Endometrium (tissue), 2 donors: ENCODE results near the gene KLF14.
A peak's percentile ranks its signal among the peaks of the same experiment; 100 is the strongest.
"Not testable (repeated sequence)": the region's sequence is repeated elsewhere in the genome, so short reads cannot be mapped to it uniquely, and the experiment has no call there.

Source experiments
- FAIRE-seq: peaks from 2 replicates; lab custom pipeline; 2012; peaks lifted over from hg19 to GRCh38; lab: Jason Lieb, UNC
- donor health status: control.
- donor health status: control.

Gene KLF14

DNA sequence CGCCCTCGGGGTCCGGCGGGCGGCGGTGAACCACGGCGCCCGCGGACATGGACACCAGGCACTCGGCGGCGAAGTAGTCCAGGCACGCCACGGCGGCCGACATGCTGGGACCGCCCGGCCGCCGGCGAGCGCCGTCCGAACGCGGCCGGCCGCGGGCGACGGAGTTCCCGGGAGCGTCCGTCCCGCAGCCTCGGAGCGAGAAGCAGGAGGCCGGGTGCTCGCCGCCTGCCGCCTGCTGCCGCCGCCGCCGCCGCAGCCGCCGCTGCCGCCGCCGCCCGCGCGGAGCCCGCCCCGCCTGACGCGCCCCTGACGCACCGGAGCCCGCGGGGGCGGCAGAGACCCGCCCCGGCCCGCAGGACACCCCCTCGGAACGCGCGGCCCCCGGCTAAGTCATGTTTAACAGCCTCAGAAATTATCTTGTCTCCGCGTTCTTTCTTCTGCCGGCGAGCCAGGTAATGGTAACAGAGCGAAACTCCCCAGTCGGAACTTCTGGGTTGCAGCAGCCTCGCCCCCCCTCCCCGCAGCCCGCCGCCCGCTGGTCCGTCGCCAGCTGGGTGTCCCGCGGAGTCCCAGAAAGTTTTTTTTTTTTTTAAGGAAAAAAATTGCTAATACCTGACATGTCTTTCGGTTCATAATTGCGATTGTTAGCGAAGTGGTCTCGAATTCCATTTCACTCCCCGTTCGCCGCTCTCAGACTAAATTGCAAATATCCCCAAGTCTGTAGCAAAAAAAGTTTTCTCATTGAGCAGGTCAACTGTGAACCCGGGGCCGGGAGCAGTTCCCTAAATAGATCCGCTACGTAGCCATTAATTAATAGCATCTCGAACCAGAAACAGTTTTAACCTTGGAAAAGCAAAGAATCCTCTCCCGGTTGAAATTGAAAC, at the start of gene KLF14:
TSS of gene KLF14 (minus strand) at position 277 of the 884 bp plus-strand sequence. CDS start at position 103, 174 bp downstream.
- FAIRE-seq: no peak

DNA sequence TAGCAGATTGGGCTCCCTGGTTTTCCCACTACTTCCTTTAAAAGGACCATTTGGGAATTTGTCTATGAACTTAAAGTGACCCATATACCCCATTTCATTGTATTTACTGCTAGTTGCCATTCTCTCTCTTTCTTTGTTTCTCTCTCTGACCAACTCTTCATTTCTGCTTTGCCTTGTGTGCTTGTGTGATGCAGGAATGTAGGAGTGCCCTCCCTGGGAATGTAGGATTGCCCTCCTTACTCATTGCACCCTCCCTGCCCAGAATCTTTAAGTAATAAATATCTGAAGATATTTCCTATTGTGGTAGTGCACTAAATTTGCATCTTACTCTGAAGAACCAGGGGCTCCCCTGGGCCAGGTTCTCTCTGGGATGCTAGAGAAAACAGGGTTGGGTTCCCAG, 47.3 kb upstream of the KLF14 start:
- FAIRE-seq: no peak

DNA sequence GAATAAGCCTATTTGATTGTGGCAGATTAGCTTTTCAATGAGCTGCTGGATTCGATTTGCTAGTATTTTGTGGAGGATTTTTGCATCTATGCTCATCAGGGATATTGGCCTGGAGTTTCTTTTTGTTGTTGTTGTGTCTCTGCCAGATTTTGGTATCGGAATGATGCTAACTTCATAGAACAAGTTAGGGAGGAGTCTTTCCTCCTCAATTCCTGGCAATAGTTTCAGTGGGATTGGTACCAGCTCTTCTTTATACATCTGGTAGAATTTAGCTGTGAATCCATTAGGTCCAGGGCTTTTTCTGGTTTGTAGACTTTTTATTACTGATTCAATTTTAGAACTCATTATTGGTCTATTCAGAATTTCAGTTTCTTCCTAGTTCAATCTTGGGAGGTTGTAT, 43.4 kb upstream of the KLF14 start:
- FAIRE-seq: peak; percentile 46

DNA sequence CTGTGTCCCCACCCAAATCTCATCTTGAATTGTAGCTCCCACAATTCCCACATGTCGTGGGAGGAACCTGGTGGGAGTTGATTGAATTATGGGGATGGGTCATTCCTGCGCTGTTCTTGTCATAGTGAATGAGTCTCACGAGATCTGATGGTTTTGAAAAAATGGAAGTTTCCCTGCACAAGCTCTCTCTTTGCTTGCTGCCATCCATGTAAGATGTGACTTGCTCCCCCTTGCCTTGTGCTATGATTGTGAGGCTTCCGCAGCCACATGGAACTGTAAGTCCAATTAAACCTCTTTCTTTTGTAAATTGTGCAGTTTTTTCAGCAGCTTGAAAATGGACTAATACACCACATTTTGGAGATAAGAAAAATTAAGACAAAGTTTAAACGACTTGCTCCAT, 38.4 kb upstream of the KLF14 start:
- not testable (repeated sequence) for FAIRE-seq

DNA sequence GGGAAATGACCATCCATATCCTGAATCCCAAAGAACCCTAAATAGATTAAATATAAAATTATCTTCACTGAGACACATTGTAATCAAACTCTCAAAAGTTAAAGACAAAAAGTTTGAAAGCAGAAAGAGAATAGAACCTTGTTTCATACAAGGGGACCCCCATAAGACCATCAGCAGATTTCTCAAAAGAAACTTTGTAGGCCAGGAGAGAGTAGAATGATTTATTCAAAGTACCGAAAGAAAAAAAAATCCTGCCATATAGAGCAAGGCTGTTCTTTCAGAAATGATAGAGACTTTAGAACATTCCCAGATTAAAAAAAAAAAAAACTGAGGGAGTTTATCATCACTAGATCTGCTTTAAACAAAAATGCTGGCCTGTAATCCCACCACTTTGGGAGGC, 34.8 kb upstream of the KLF14 start:
- no peak for FAIRE-seq

DNA sequence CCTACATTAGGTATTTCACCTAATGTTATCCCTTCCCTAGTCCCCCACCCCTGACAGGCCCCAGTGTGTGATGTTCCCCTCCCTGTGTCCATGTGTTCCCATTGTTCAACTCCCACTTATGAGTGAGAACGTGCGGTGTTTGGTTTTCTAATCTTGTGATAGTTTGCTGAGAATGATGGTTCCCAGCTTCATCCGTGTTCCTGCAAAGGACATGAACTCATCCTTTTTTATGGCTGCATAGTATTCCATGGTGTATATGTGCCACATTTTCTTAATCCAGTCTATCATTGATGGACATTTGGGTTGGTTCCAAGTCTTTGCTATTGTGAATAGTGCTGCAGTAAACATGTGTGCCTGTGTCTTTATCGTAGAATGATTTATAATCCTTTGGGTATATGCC, 30.6 kb upstream of the KLF14 start:
- not testable (repeated sequence) for FAIRE-seq

DNA sequence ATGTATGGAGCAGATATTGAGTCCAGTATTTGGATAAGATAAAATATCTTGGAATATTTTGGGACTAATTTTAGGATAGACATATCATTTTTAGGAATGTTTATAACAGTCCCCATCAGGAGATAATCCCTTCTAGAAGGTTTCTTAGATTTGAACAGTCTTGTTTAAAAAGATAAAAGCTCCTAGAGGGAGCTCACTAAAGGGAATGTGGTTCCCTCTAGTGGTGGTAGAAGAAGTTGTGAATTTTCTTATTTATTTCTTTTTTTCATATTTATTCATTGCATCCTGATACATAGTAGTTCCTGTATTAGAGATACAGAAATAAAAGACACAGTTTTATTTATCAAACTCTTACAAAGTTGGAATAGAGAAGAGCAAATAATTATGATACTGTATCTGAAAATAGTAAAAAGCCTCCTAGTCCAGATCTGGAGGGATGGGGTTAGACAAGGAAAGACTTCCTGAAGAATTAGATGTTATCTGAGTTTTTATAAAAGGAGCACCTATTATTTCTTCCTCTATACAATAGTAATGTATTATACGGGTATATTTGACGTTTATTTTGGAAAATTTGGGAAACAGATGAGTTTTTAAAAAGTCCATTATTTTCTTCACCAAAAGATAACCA, 24.5 kb upstream of the KLF14 start:
- FAIRE-seq: peak; percentile 97

DNA sequence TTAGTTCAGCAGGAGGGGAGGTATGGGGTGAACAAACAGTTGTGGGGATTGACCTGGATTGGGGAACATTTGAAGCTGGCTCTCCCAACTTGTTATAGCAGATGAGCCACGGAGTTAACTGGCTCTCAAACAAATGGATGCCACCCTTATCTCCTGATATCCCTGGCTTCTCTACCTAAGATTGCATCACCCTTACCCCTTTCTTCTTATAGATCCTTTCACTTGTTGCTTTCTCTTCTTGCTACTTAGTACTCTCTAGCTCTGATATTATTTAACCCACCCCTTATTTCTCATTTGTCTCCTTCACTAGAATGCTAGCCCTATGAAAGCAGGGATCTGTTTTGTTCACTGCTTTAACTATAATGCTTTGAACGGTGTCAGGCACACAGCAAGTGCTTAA, 22.3 kb upstream of the KLF14 start:
- FAIRE-seq: no peak

DNA sequence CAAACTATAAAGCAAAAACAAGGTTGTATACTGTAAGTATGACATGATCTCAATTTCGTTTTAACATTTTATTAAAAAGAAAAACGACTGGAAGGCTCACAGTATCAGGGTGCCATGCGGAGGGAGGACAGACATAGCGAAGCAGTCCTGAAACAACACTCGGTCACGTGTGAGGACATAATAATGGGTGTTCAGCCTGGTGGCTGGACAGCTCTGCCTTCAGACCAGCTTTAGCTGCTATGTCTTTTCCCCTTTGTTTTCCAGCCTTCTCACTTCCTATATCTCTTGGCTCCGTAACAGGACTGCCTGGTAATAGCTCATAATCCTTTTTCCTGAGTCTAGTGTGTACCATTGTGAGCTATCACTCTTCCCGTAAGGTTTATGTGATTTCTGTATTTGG, 18.4 kb upstream of the KLF14 start:
- FAIRE-seq: no peak

DNA sequence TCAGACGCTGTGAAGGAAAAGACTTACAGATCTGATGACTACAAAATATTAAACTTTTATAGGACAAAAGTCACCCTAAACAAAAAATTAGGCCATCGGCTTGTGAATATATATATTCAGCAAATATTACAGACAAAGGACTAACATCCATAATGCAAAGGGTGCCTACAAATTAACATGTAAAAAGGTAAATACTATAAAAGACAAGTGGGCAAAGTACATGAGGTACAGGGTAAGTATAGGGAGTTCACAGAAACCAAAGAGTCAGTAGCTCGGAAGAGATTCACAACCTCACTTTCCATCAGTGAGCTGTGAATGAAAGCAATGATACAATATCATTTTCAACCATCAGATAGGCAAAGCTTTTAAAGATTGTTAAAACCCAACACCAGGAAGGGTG, 16.7 kb upstream of the KLF14 start:
- no peak for FAIRE-seq

DNA sequence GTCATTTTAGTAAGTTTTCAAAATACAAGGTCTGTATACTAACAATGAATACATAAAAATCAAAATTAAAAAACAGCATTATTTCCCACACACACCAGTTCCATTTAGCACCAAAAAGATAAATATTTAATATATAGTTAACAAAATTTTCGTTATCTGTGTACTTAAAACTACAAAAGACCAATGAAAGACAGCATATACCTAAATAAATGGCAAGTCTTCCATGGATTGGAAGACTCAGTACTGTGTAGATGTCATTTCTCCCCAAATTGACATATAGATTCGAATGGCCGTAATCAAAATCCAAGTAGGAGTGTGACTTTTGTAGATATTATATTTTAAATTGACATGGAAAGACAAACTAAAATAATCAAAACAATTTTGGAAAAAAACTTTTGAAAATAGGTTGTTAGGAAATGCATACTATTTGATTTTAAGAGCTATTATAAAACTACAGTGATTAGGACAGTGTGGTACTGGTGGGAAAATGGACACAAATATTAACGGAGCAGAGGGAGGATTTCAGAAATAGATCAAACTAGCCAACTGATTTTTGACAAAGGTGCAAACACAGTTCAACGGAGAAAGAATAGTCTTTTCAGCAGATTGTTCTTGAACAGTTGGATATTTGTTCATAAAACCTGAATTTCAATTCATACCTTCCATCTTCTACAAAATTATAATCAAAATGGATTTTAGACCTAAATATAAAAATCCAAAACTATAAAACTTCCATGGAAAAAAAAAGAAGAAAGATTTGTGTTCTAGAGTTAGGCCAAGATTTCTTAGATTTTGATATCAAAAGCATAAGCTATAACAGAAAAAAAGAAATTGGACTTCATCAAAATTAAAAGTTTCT, 14.8 kb upstream of the KLF14 start:
- no peak for FAIRE-seq

DNA sequence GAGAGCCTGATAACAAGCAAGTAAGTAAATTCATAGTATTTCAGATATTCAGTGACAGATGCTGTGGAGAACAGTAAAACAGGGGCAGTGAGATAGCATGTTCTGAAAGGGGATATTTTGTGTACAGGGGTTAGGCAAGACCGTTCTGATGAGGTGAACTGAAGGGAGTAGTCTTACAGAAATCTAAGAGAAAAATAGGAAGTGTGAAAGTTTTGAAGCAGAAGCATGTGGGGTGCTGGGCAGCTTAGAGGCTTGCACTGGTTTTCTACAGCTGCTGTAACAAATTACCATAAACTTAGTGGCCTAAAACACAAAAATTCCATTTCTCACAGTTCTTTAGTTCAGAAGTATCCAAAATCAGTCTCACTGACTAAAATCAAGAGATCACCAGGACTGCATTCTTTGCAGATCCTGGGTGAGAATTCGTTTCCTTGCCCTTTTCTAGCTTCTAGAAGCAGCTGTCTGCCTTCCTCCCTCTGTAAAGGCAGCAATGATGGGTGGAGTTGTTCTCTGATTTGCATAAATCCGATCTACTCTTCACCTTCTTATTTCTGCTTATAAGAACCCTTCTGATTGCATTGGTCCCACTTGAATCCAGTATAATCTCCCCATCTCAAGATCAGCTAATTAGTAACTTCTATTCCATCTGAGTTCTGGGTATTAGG, 7.5 kb upstream of the KLF14 start:
- FAIRE-seq: no peak

DNA sequence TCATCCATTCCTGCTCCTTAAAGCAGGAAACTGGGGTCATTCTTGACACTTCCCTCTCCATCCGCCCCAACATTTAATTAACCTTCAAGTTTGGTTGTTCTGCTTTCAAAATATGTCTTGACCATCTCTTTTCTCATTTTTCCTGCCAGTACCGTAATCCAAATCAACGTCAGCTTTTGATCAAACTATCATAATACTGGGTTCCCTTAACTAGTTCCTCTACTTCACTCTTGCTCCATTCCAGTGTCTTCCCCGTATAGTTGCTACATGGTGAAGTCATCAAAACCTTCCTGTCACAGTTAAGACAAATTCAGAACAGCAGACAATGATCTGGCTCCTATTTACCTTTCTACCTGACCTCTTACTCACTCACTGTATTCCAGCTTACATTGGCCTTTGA, 6.6 kb upstream of the KLF14 start:
- FAIRE-seq: no peak

DNA sequence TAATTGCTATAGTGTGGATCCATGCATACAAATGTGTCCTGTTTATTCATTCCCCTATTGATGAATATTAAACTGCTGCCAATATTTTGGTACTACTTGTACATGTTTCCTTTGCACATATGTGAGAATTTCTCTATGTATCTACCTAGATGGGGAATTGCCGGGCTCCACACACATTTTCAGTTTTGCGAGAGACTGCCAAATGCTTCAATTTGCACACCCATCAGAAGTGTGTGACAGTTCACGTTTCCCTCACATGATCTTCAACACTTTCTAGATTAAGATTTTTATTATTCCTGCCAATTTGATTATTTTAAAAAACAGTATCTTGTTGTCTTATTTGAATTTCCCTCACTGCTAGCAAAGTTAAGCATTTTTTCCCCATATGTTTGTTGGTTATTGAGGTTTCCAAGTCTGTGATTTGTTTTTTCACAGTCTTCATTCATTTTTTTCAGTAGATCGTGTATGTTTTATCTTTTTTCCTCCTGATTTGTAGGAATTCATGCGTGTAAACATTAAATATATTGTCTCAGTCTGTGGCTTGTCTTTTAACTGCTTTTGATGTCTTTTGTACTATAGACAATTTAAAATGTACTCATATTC, 2.4 kb upstream of the KLF14 start:
- FAIRE-seq: no peak

DNA sequence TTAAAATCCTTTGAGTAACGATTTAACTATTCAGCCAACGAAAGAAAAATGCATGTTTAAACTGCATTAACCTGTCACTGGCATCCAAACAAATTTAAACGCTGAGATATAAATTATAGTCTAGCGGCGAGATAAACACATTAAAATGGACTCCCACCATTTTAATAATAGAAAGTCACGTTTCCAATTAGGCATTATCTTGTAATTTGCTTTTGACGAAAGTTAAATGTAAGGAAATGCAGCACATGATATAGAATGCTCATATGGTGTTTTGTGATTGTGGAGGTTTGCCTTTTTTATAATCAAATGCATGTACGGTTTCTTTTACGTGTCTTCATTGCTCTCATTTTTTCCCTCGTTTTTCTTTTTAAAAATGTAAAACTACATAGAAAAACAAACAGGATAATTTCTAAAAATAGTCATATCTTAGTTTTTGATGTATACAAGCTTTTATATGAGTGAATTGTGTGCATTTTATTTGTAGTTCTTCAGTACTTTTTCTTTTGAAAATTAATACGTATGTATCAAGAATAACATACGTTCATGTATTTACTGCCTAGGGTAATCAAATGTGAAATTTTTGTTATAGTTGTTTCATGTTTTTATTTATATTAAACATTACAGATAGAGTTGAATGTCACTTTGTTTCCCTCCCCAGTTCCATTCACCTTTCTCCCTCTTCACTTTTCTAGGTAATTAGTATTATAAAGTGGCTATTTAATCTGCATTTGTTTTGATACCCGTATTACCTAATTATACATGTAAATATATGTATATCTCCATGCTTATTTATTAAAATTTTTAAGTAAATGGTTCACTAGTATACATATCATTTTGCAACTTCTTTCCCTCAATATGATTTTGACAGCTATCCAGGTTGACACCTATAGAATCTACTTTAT, 1.1 kb upstream of the KLF14 start:
- FAIRE-seq: peak; percentile 12

DNA sequence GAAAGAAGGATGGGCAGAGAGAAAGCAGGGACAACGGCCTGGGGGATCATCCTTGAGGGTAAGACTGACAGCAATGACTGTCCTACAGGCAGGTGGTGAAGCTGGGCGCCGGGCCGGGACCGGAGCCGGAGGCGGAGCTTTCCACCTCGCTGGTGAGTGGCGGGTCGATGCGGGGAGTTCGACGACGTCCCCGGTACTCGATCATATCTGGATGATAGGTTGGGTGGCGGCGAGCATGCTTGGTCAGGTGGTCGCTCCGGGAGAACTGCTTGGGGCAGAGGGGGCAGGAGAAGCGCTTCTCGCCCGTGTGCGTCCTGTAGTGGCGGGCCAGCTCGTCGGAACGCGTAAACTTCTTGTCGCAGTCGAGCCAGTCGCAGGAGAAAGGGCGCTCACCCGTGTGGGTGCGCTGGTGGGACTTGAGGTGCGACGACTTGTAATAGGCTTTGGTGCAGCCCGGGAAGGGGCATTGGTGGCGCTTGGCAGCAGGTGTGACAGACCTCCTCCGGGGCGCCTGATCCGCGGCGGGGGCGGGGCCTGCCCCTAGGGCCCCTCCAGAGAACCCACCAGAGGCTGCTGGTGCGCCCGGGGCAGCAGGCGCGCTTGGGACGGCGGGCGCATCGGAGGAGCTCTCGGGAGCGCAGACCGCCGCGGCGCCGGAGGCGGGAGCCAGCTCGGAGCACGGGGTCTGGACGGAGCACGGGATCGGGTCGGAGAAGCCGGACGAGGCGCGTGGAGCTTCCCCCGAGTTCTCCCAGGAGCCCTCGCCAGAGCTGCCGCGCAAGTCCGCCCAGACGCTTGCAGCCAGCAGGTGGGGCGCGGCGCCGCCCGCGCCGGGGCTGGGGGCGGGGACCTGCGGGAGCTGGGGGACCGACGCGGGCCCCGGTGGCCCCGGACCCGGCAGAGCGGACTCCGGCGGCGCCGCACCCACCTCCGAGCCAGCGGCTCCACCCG, 752 bp downstream of the KLF14 start:
- FAIRE-seq: no peak

DNA sequence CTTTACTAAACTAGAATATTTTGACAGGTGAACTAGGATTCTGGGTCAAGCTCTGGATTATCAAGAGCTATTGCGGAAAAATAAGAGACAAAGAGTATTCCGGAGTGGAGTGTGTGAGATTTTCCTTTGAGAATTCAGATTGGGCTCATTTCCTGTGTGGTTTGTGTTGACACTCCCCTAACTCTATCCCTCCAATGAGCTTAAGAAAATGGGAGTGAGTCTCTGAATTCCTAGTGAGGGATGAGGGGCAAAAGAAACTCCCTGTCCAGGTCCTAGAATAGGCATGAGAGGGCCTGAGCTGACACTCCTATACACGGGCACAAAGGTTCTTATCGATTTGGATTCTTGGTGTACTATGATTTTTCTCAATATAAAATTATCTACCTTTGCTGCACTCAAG, 10.2 kb downstream of the KLF14 start:
- no peak for FAIRE-seq

DNA sequence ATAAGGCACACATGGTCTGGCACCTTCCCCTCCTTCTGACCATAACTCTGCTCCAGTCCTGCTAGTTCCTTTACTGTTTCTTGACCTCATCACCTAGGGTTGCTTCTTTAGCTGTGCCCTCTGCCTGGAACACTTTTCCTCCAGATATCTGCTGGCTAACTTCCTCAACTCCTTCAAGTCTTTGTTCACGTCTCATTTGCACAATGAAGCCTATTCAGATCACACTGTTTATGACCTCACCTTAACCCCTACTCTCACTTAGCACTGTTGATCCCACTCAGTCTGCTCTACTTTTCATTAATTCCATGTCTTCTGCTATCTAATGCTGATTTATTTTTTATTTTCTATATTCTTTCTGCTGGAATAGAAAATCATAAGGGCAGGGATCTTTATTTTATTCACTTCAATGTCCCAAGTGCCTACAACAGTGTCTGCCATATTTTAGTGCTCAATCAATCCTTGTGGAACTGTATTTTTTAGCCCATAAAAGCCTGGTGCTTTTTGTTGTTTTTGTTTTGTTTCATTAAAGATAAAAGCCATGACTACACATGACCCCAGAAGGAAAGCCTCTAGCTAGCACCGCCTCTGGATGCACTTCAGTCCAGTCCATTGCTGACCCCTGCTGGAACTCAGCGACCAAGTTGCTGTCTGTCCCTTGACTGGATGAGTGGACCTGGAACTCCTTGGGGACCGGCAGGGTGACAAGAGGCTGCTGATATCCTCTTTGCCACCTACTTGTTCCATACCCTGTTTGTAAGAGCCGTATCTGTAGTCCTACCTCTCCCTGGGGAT, 12.3 kb downstream of the KLF14 start:
- FAIRE-seq: no peak

DNA sequence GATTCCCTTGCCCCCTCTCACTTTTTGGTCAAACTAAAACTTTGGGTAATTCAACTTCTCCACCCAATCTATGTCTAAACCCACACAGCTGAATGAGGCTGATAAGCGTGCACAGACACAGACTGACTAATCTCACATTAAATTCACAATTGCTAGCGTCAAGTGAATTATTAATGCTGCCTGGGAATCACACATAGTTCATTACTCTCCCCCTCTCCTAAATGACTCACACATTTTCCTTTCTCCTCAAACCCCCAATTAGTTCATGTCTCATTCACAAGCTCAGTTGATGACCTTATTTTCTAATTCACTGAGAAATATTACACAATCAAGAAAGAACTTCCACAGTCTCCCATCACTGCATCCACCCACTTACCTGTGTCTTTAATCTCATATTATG, 14.5 kb downstream of the KLF14 start:
- FAIRE-seq: no peak
